Smooth muscle cell (in vitro differentiated cells): Measurements from ENCODE around the gene CLEC11A. TPM values are rescaled to one million over a fixed set of nuclear protein-coding genes. Genes with fewer than 3 reads are reported as not detected.
"Not testable (repeated sequence)": the region's sequence is repeated elsewhere in the genome, so short reads cannot be mapped to it uniquely, and the experiment has no call there.

ENCODE experiments used
- DNase-seq: peaks from one replicate; lab custom pipeline; 2025; ENCODE audit not compliant: unreplicated experiment; lab: John Stamatoyannopoulos, UW
- H2AFZ ChIP-seq: fragments of 200-600 bp; sonication (generic); 2 replicates; pipeline ENCODE4 v1.6.0; 2016; ENCODE audit warnings: antibody characterized with exemption, low read depth, mild to moderate bottlenecking
- H3F3A ChIP-seq: fragments of 200-600 bp; sonication (generic); 2 replicates; pipeline ENCODE4 v1.6.0; 2017; ENCODE audit warnings: antibody characterized with exemption, low read depth
- H3K27ac ChIP-seq: fragments of 200-600 bp; sonication (generic); 2 replicates; pipeline ENCODE4 v1.5.1; 2016; ENCODE audit warnings: low read depth, mild to moderate bottlenecking
- H3K27me3 ChIP-seq: fragments of 200-600 bp; sonication (generic); 2 replicates; pipeline ENCODE4 v1.6.1; 2016; ENCODE audit warnings: low read depth, mild to moderate bottlenecking
- H3K36me3 ChIP-seq: fragments of 200-600 bp; sonication (generic); 2 replicates; pipeline ENCODE4 v1.5.1; 2016; ENCODE audit warnings: low read depth
- H3K4me1 ChIP-seq: fragments of 200-600 bp; sonication (generic); 2 replicates; pipeline ENCODE4 v1.5.1; 2016; ENCODE audit warnings: low read depth
- H3K4me2 ChIP-seq: fragments of 200-600 bp; sonication (generic); 2 replicates; pipeline ENCODE4 v1.6.0; 2016; ENCODE audit warnings: mild to moderate bottlenecking
- H3K4me3 ChIP-seq: fragments of 200-600 bp; sonication (generic); 2 replicates; pipeline ENCODE4 v1.5.1; 2016; ENCODE audit warnings: mild to moderate bottlenecking
- H3K79me2 ChIP-seq: fragments of 200-600 bp; sonication (generic); 2 replicates; pipeline ENCODE4 v1.6.0; 2016; ENCODE audit warnings: low read depth, mild to moderate bottlenecking
- H3K9ac ChIP-seq: fragments of 200-600 bp; sonication (generic); 2 replicates; pipeline ENCODE4 v1.6.0; 2016; ENCODE audit warnings: low read depth
- H3K9me3 ChIP-seq: fragments of 200-600 bp; sonication (generic); replicated peaks from 2 replicates; pipeline ENCODE4 v1.5.1; 2016; ENCODE audit warnings: low read depth
- H4K20me1 ChIP-seq: fragments of 200-600 bp; sonication (generic); 2 replicates; pipeline ENCODE4 v1.6.0; 2016; ENCODE audit warnings: low read depth
- WGBS: methylation state at CpG from one replicate; pipeline ENCODE4 v1.1.7; 2016; ENCODE audit warnings: low lambda C conversion rate; 5-methylcytosine and 5-hydroxymethylcytosine counted together
- polyA plus RNA-seq: library from polyadenylated mRNA; unstranded; fragments of >200 nt; fragmentation: Nextera tagmentation; extraction: Ambion mirVana; gene quantifications from 2 replicates; pipeline ENCODE4 v1.2.1, GENCODE V29; 2016
- total RNA-seq: library from RNA; depleted of rRNA; stranded (reverse); fragments of >200 nt; gene quantifications from 2 replicates; pipeline ENCODE4 v1.2.3, GENCODE V29; 2014
- TF ChIP-seq, protein P1 (sequence below): fragments of 200-600 bp; sonication (generic); IDR thresholded peaks from 2 replicates; pipeline ENCODE4 v1.5.1; 2017; ENCODE audit warnings: borderline replicate concordance, mild to moderate bottlenecking, antibody characterized with exemption; ENCODE audit not compliant: insufficient read depth, poor library complexity, severe bottlenecking

CLEC11A gene
- total and polyA plus RNA-seq, 2 experiments from 2014 or later, result 48.3 to 155 TPM

DNA sequence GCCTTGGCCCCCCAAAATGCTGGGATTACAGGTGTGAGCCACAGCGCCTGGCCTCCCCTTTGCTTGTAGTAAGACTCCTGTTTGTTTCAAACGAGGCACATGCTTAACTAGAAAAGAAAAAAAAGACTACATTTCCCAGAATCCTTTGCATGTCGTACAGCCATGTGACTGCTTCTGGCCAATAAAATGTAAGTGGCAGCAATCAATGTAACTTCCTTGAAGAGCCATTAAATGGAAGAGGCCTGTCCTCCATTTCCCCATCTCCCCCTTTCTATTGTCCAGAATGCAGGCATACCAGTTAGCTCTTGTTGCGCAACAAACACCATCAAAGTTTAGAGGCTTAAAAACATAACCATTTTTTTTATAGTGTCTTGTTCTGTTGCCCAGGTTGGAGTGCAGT, 36.7 kb downstream of the CLEC11A start:
- no peak overlapping the region for H3K9ac ChIP-seq
- H4K20me1 ChIP-seq, result no peaks in the 10 kb centered on the region
- no peak for DNase-seq
- no peaks in the 10 kb centered on the region for H3F3A ChIP-seq
- H3K4me3 ChIP-seq, result no peak overlapping the region
- TF ChIP-seq, protein P1, sequence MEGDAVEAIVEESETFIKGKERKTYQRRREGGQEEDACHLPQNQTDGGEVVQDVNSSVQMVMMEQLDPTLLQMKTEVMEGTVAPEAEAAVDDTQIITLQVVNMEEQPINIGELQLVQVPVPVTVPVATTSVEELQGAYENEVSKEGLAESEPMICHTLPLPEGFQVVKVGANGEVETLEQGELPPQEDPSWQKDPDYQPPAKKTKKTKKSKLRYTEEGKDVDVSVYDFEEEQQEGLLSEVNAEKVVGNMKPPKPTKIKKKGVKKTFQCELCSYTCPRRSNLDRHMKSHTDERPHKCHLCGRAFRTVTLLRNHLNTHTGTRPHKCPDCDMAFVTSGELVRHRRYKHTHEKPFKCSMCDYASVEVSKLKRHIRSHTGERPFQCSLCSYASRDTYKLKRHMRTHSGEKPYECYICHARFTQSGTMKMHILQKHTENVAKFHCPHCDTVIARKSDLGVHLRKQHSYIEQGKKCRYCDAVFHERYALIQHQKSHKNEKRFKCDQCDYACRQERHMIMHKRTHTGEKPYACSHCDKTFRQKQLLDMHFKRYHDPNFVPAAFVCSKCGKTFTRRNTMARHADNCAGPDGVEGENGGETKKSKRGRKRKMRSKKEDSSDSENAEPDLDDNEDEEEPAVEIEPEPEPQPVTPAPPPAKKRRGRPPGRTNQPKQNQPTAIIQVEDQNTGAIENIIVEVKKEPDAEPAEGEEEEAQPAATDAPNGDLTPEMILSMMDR, result no peak
- H3K4me2 ChIP-seq, result no peak overlapping the region
- H3K9me3 ChIP-seq, result no peaks in the 10 kb centered on the region
- no peaks in the 10 kb centered on the region for H3K79me2 ChIP-seq
- H3K27me3 ChIP-seq, result no peaks in the 10 kb centered on the region
- no peaks in the 10 kb centered on the region for H3K4me1 ChIP-seq
- WGBS, result 68% methylated on average over 4 of the region's 4 CpGs
- H2AFZ ChIP-seq, result no peak overlapping the region
- no peaks in the 10 kb centered on the region for H3K36me3 ChIP-seq
- no peak overlapping the region for H3K27ac ChIP-seq

DNA sequence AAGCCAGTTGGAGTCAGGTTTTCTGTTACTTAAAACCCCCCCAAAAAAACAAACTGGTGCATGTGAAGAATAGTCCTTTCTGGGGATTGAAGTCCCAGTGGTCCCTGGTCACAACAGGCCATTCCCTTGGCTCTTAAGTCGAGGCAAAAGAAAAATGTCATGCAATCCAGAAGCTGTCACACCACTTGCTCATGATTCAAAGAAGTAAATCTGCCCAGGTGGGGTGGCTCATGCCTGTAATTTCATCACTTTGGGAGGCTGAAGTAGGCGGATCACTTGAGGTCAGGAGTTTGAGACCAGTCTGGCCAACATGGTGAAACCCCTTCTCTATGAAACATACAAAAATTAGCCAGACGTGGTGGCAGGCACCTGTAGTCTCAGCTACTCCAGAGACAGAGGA, 38.3 kb downstream of the CLEC11A start:
- not testable (repeated sequence) for H3K9ac ChIP-seq, H3K27ac ChIP-seq, H3F3A ChIP-seq, H3K36me3 ChIP-seq, H3K4me3 ChIP-seq, H3K27me3 ChIP-seq, H2AFZ ChIP-seq, H3K4me1 ChIP-seq, H4K20me1 ChIP-seq, H3K9me3 ChIP-seq, H3K4me2 ChIP-seq, DNase-seq, H3K79me2 ChIP-seq
- WGBS, result 77% methylated on average over 3 of the region's 3 CpGs

DNA sequence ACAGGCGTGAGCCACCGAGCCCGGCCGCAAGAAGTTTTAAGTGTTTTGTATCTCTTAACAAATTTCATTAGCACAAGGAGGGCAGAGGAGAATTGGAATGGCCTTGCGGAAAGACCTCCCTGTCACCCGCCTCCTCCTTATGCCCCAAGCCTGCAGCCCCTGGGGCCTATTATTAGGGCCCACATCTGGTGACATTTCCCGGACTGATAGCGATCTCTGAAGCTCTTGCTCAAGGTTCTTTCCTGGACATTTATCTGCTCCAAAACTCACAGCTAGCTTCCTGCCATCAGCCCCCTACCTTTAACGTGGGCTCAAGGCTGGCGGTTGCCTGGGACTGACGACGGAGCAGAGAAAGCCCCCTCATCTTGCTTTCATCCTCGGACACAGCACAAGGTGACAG, 40.4 kb downstream of the CLEC11A start:
- H3K4me1 ChIP-seq, result not testable (repeated sequence)

DNA sequence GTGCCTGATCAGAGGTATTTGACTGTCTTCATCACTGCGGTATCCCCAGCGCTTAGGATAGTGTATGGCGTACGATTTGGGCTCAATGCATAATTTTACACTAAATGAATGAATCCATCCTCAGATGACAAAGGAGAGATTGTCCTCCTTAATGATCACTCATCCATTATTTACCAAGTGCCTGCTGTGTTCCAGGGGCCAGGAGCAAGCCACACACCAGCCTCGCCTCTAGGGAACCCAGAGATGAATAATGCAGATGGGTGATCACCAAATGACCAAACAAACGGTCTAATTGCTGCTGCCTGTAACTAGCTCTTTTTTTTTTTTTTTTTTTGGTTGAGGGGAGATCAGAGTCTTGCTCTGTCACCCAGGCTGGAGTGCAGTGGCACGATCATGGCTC, 41.2 kb downstream of the CLEC11A start:
- H3K4me3 ChIP-seq, result no peak overlapping the region
- WGBS, result 77% methylated on average over 7 of the region's 7 CpGs
- H3K4me1 ChIP-seq, result no peaks in the 10 kb centered on the region
- TF ChIP-seq, protein P1, result no peak
- H4K20me1 ChIP-seq, result no peaks in the 10 kb centered on the region
- H2AFZ ChIP-seq, result no peak overlapping the region
- no peaks in the 10 kb centered on the region for H3F3A ChIP-seq
- no peaks in the 10 kb centered on the region for H3K79me2 ChIP-seq
- H3K9me3 ChIP-seq, result no peaks in the 10 kb centered on the region
- H3K9ac ChIP-seq, result no peak overlapping the region
- H3K27ac ChIP-seq, result no peak overlapping the region
- H3K36me3 ChIP-seq, result no peaks in the 10 kb centered on the region
- no peaks in the 10 kb centered on the region for H3K27me3 ChIP-seq
- no peak for DNase-seq
- H3K4me2 ChIP-seq, result no peak overlapping the region

More for the DNA sequence above, 40.4 kb downstream of the CLEC11A start:
- H3K4me3 ChIP-seq, H2AFZ ChIP-seq, H3K9ac ChIP-seq, H3F3A ChIP-seq, H3K36me3 ChIP-seq, DNase-seq, H3K79me2 ChIP-seq, H3K4me2 ChIP-seq, H3K27me3 ChIP-seq, H3K27ac ChIP-seq, H3K9me3 ChIP-seq, H4K20me1 ChIP-seq: not testable (repeated sequence)
- 88% methylated on average over 12 of the region's 13 CpGs for WGBS

DNA sequence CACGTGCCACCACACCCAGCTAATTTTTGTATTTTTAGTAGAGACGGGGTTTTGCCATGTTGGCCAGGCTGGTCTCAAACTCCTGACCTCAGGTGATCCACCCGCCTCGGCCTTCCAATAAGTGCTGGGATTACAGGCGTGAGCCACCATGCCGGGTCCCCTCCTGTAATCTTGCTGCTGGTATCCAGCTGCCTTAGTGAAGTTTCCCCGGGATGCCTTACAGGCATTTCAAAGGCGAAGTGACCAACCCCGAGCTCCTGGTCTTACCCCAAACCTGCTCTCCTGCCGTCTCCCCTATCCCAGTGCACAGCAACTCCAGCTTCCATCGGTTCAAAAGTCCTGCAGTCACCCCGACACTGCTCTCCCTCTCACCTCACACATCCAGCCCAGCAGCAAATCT, 43.6 kb downstream of the CLEC11A start:
- not testable (repeated sequence) for H3K4me2 ChIP-seq, H2AFZ ChIP-seq, H3K36me3 ChIP-seq, H3K79me2 ChIP-seq, H3K4me3 ChIP-seq, H3K4me1 ChIP-seq, DNase-seq, H4K20me1 ChIP-seq, H3K9ac ChIP-seq, H3K27ac ChIP-seq, H3F3A ChIP-seq, H3K9me3 ChIP-seq, H3K27me3 ChIP-seq
- WGBS, result 92% methylated on average over 8 of the region's 12 CpGs

DNA sequence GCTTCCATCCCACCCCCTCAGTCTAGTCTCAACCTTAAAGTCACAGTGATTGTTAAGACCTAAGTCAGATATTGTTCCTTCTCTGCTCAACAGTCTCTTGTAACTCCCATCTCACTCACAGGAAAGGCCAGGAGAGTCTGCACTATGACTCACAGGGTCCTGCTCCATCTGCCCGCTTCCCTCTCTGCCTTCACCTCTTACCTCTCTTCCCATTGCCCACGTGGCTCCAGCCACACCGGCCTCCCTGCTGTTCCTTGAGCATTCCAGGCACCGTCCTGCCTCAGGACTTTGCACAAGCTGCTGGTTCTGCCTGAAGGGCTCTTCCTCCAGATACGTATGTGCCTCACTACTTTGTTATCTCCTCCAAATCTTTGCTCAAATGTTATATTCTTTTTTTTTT, 44.1 kb downstream of the CLEC11A start:
- H3F3A ChIP-seq, H4K20me1 ChIP-seq, H3K79me2 ChIP-seq, H3K27me3 ChIP-seq, H3K36me3 ChIP-seq, H3K4me2 ChIP-seq, H3K27ac ChIP-seq, H3K9me3 ChIP-seq, DNase-seq, H3K4me1 ChIP-seq, H3K9ac ChIP-seq, H2AFZ ChIP-seq, H3K4me3 ChIP-seq: not testable (repeated sequence)
- 19% methylated on average over 5 of the region's 5 CpGs for WGBS
